Stimulated activated CD4-positive, alpha-beta T cell treated with anti-CD3 and anti-CD28 coated beads, Interleukin-15, amount 100 ng/mL, for 24 hours (primary cell): ENCODE results near the gene NATD1.
A peak's percentile ranks its signal among the peaks of the same experiment; 100 is the strongest.
"Not testable (repeated sequence)": the region's sequence is repeated elsewhere in the genome, so short reads cannot be mapped to it uniquely, and the experiment has no call there.

Source experiments
- DNase-seq: peaks from one replicate; pipeline ENCODE4 v3.0.0-alpha.2; 2020

NATD1 gene

DNA sequence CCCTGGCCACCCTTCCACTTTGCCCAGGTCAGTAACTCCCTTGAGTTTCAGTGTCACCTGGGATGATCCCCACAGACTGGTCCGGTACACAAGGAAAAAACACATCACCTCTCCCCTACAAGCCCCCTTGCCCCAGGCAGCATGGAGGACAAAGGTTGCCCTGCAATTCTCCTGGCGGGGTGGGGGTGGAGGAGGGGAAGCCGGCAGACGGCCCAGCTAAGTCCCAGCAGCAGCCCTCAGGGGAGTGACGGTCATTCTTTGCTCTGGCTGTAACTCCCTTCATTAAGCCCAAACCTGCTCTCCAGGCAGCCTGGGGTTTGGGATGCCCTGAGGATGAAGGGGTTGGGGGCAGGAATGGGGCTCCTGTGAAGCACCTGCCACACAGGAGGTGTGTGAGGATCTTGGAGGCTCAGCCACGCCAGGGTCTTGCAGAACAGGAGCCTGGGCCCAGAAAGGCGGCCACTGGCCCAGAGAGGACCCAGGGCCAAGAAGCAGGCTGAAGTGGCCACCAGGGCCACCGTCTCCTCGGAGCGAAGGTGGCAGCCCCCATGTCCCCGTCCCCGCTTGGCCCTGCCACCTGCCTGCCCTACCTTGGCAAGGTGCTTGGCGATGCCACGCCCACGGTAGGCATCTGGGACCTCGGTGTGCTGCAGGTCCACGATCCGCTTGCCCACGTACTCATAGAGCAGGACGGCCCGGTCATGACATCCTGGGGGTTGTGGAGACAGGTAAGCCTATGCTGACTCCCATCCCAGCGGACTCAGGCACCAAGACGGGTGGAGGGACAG lies 9.5 kb downstream of the NATD1 start:
- DNase-seq: no peak

DNA sequence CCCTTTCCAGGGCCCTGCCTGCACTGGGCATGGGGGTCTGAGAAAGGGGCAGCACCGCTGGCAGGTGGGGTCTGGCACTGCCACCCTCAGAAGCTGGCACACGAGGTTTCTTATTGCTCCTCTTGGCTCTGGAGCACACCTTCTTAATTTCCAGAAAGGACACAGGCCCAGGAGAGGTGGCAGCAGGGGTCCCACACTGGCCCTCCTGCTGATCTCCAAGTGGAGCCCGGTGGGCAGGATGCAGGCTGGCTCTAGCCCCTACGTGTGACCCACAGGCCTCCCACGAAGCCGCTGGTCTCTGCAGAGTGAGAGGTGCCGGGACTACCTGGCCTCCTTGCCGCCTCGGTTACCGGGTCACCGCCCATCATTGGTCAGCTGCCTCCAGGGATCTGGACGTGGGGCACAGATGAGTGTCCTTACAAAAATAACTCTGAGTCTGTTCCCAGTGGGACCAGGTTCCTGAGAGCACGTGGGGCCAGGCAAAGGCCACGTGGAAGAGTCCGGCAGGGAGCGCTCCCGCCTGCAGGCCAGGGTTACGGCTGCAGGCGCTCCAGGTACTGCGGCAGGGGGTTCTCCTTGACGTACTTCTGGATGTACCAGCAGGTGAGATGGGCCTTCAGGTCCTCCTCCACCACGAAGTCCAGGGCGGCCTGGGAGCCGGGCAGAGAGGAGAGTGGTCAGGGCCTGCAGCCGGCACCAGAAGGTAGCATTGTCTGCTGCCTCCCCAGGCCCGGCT lies 10.3 kb downstream of the NATD1 start:
- DNase-seq: no peak

DNA sequence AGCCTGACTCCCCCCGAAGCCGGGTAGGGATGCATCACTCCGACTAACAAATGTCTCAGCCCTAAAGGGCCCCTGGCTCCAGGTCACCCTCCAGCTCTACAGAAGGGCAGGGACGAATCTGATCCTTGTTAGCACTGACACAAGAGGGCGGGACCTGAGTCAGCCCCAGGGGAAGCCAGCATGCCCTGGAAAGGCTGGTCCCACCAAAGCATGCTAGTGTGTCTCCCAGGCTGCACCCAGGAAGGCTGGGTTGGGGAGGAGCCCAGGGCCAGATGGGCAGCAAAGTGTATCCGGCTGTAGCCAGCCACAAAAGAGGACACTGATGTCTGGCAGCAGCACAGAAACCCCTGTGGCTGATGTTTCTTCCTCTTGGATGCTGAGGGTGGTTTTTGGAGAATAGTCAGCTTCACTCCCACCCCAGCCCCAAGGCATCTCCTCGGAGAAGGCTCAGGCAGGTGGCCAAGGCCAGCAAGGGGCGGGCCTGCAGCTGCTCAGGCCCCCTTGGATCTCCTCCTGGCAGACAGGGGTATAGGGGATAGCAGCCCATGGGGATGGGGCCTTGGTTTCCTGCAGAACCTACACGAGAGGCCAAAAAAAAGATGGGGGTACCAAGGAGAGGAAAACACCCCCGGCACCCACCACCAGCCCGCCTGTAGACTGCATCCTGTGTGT lies 11.0 kb downstream of the NATD1 start:
- DNase-seq: no peak

DNA sequence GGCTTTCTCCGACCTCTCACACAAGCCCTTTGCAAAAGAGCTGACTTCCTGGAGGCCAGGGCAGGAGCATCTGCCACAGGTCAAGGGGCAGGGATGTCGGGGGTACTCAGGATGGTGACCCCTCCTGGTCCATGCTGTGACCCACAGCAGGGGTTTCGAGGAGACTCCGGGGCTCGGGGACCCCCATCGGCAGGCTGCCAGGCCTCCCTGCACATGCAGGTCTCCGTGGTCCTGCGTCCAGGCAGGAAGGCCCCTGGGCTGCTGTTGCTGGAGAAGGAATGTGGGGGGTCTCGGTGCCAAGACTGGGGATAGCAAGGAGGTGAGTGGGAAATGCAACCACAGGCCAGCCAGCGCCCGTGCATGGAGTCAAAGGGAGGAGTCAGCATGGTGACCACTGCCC lies 11.6 kb downstream of the NATD1 start:
- no peak for DNase-seq

DNA sequence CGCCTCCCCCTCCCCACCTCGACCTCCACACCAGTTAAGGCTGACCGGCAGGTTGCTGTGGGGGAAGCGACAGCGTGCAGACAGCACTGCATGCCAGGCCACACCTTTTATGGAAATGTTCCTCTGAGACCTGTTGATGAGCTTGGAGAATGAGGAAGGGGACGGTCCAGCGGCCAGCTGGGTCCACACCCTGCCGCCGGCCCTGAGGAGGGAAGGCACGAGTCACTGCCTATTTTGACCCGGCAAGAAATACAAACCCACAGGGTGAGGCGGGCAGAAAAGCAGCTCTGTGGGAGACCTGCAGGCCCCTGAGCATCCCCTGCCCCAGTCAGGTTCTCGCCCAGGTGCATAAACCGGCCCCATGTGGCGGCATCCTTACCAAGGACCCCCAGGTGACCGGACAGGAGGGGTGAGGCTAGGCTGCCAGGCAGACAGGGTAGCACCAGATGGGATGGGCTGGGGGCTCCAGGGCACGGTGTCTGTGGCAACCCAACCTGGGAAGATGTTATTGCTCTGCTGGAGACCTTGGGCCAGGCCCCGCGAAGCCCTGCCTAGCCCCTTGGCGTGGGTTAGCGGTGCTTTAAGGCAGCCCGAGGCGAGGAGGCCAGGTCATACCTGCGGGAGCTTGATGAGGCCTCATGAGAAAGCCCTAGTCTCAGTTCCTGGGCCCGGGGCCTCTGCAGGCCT lies 12.7 kb downstream of the NATD1 start:
- no peak for DNase-seq

DNA sequence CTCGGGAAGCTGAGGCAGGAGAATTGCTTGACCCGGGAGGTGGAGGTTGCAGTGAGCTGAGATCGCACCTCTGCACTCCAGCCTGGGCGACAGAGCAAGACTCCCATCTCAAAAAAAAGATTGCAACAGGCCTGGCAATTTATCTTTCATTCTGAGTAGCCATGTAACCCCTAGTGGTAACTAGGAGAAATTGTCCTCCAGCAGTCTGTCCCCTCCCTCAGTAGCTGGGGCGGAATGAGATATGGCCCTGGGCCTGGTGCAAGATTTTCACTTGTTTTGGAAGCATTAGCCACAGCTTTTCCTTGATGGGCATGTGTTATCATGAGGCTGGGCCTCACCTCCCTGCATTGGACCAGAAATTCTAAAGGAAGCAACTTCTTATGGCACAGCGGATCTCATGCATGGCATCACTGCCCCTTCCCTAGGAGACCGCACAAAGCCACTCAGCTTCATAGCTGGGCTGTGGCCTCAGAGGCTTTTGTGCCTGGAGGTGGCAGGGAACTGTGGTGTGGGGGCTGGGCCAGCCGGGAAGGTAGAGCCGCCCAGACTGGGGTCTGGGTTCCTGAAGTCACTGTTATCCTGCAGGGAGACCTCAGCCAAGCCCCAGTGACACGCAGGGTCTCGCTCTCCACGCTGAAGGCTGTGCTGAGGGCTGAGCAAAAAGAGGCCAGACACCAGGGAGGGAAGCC lies 13.4 kb downstream of the NATD1 start:
- no peak for DNase-seq

DNA sequence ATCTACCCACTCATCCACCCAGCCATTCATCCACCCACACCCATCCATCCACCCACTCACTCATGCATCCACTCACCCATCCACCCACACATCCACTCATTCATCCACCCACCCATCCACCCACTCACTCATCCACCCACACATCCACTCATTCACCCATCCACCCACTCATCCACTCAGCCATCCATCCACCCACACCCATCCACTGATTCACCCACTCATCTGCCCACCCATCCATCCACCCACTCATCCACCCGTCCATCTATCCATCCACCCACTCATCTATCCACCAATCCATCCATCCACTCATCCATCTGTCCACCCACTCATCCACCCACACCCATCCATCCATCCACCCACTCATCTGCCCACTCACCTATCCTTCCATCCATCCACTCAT lies 17.3 kb downstream of the NATD1 start:
- no peak for DNase-seq

DNA sequence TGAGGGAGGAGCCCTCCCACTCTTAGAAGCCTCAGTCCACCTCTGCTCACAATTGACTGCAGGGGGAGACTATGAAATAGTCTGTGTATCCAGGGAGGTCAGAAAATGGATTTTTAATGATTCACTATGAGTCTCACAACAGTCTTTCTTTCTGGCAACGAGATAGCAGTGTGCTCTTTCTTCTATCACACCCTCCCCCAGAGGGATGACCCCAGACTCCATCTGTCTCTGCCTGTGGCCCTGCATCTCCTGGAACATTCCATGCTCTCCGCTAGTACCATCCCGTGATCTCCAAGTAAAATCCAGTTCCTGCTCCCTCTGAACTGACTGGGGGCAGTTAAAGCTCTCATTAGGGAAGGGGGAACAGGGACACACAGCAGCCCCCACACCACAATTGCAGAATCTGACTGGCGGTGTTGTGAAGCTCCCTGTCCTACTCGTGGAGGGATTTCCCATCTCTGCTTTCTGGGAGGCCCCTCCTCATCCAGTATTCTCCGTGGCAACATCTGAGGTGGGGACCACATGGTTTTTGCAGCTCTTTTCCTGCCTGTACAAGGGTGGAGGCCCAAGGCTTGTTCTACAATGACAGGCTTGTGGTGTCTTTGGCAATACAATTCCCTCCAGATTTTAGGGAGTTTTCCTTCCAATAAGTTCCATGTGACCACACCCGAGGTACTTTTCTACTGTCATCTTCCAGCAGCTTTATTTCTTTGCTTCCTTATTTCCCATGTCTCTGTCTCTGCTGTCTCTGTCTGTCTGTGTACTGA lies 19.4 kb downstream of the NATD1 start:
- no peak for DNase-seq

DNA sequence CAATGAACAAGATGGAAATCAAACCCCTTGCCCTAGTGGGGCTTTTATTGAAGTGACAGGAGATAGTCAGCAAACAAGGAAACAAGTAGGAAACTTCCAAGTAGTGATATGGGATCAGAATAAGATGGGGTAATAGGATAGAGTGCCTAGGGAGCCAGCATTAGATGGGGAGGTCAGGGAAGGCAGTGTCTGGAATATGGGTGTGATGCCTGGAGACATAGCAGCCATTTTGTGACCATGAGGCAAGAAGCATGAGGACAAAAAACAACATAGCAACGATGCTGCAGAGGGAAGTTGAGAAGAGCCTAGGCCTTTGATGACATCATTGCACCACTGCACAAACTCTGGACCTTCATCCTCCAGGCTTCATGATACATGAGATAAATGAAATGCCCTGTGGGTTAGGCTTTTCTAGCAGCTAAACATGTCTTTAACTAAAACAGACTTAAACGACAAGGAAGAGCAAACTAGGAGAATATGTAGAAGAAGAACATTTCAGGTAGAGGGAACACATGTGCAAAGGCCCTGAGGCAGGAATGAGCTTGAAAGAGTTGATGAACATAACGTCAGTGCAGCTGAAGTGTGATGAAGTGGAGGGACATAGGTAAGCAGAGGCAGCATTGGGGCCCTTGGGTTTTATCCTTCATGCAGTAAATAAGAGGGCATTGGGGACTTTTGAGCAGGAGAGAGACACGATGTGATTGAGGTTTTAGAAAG lies 21.0 kb downstream of the NATD1 start:
- no peak for DNase-seq

DNA sequence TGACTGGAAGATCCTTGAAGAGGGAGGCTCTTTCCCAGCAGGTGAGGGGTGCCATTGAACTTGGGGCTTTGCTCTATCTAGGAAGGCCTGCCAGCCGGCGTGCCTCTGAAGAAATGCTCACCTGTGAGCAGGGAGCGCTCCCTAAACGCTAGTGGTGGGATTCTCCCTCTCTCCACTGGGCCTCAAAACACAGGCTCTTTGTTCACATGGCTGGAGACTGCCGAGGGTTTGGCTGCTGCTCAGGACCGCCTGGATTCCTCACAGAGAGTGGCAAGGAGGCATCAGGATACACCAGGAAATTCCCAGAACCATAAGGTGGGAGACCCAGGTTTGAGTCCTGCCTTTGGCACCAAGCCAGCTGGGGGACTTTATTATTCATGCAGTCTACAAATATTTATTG lies 21.7 kb downstream of the NATD1 start:
- DNase-seq: no peak

DNA sequence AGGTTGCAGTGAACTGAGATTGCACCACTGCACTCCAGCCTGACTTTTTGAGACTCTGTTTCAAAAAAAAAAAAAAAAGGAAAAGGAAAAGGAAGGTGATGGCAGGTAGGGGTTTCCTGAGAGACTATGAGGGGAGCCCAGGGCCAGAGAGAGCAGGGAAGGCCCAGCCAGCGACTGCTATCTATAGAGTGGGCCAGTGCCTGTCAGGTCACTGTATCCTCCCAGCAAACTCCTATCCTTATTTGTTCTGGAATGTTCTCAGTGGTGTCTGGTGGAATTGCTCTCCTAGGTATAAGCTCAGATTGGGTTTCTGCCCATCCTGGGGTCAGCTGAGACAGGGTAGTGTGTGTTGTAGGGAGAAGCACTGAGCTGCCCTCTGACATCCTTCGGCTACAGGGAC lies 24.4 kb downstream of the NATD1 start:
- DNase-seq: no peak

DNA sequence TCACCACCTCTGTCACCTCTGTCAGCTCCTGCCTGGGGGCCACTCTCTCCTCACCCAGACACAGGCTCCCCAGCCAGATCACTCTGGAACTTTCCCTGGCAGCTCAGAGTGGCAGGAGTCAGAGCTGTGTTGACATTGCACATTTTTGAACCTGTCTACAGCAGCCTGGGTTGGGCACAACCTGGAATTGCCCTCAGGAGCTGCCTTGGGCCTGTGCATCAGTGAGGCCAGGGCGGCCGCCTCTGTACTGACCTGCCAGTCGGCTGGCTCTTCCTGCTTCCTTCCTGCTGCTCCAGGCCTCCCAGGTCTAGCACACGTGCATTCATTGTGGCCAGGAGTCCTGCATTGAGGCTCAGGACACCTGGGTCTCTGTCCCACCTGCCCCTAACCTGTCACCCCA lies 25.1 kb downstream of the NATD1 start:
- DNase-seq: no peak

DNA sequence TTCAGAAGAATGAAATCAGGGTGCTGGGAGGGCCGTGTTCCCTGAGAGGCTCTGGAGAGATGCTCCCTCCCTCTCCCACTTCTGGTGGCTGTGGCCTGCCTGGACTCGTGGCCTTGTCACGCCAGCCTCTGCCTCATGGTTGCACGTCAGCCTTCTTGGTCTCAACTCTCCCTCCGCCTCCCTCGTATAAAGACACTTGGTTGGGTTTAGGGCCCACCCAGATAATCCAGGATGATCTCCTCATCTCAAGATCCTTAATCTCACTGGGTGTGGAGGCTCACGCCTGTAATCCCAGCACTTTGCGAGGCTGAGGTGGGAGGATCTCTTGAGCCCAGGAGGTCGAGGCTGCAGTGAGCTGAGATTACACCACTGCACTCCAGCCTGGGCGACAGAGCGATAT lies 25.9 kb downstream of the NATD1 start:
- DNase-seq: not testable (repeated sequence)

DNA sequence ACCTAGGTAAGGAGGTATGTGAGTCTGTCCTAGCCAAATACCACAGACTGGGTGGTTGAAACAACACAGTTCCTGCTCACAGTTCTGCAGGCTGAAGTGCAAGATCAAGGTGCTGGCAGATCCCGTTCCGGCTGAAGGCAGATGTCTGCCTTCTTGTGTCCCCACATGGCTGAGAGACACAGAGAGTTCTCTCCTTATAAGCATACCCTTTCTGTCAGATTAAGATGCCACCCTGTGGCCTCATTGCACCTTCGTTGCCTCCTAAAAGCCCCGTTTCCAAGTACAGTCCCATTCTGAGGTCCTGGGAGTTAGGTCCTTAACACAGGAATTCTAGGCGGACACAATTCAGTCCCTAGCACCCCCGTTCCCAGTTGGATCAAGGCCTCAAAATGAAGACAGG lies 30.1 kb downstream of the NATD1 start:
- DNase-seq: no peak

DNA sequence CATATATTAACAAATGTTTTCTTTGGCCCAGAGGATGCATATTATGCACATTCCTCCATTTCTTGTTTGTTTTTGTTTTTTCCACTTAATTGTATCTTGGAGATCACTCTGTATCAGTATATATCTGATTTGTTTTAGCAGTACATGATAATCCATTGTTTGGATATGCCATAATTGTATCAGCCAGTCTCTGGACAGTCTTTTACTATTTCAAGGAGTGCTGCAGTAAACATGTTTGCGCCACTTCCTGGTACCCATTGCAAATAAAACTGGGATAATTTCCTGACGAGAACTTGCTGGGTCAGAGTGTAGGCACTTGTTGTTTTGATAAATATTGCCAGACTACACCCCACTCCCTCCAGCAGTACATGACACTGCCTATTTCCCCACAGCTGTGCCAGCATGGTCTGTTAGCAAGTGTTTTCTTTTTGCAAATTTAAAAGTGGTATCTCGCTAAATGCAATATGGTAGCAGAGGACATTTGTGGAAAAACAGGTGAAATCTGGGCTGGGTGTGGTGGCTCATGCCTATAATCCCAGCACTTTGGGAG lies 34.3 kb downstream of the NATD1 start:
- DNase-seq: no peak

DNA sequence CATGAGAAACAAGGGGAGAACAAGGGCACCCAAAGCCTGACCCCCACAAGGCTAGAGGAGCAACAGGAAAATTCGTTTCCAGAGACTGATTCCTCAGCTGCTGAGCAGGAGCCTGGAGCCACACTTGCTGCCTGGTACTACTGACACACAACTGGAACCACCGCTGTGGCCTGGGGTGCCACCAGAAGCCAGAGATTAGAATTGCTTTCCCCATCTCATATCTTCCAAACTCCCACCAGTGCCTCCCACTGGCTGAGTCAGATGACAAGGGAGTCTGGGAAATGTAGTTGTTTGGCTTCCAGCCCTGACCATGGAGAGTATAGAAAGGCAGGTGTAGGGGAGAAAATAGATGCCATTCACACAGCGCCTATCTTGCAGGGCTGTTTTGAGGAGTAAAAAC lies 35.1 kb downstream of the NATD1 start:
- DNase-seq: peak; percentile 60

DNA sequence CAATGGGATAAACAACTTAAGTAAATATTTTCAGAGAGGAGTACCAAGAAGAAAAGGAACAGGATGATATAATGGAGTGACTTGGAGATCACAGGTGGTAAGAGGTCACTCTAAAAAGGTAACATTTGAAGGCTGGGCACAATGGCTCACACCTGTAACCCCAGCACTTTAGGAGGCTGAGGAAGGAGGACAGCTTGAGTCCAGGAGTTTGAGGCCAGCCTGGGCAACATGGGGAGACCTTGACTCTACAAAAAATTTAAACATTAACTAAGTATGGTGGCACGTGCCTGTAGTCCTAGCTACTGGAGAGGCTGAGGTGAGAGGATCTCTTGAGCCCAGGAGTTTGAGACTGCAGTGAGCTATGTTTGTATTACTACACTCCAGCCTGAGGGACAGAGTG lies 35.9 kb downstream of the NATD1 start:
- no peak for DNase-seq

DNA sequence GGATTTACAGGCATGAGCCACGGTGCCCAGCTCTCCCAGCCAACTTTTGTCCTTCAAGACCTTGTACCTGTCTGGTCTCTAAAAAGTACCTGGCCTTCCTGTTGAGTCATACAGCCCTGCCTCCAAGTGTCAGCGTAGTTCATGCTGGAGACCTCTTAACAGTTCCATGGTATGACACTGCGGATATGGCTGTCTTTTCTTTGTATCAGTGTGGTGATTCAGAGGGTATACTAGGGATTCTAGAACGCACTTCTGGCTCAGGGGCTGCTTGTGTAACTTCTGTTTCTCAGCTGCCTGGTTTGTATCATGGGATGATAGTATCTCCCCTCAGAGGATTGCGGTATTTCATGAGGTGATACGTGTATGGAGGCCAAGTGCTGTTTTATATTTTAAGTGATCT lies 37.3 kb downstream of the NATD1 start:
- no peak for DNase-seq

DNA sequence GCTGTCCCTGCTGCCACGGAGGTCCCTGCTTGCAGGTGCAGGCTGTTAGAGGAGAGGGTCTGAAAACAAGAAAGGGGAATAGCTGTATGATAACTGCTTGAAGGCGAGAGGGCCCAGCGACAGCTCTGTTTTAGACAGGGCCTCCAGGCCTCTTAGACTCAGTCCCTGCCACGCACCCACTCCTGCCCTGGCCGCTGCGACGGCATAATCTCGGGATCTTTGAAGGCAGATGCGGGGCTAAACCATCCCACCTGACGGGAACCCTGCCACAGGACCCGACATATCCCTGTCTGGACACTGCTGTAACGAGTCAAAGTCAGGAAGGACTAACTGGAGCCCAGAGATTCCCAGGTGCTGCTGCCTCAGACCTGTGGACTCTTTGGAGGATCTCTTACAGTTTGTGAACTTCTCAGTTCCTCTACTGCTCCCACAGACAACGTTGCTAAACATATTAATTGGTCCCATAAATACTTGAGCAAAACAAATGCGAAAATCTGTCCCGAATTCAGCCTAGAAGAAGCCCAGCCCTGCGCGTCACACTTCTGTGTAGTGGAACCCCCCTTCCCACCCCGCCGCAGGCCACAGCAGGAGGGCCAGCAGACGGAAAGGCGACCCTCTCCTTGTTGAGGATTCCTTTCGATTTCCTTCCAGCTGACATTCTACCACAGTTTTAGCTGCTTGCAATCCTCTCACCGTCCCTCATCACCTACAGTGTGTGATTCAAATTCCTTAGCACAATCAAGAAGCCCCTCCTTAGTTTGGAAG lies 38.3 kb downstream of the NATD1 start:
- no peak for DNase-seq
